Neural cell (in vitro differentiated cells): ENCODE measurements around the gene GPR26. TPM values are rescaled to one million over a fixed set of nuclear protein-coding genes. Genes with fewer than 3 reads are reported as not detected.

ENCODE experiments used
- H2AFZ ChIP-seq: fragments of 200-600, 300-800 bp; sonication (generic), shearing (Covaris generic); 2 replicates; pipeline ENCODE4 v1.6.0; 2014; ENCODE audit warnings: low read depth, mild to moderate bottlenecking, antibody characterized with exemption, low read length, moderate library complexity
- H3F3A ChIP-seq: fragments of 200-600 bp; shearing (Covaris generic); 2 replicates; pipeline ENCODE4 v1.6.1; 2016; ENCODE audit warnings: mild to moderate bottlenecking, moderate library complexity, mixed read lengths, antibody characterized with exemption, low read length; ENCODE audit not compliant: insufficient read depth, poor library complexity, severe bottlenecking
- H3K27ac ChIP-seq: fragments of 200-600, 300-800 bp; sonication (generic), shearing (Covaris generic); 2 replicates; pipeline ENCODE4 v1.5.1; 2014; ENCODE audit warnings: mild to moderate bottlenecking, low read length, moderate library complexity
- H3K27me3 ChIP-seq: fragments of 300-800, 200-600 bp; sonication (generic), shearing (Covaris generic); 2 replicates; pipeline ENCODE4 v1.6.0; 2014; ENCODE audit warnings: mild to moderate bottlenecking, low read depth, low read length, moderate library complexity; ENCODE audit not compliant: insufficient read depth
- H3K36me3 ChIP-seq: fragments of 300-800, 200-600 bp; sonication (generic), shearing (Covaris generic); 2 replicates; pipeline ENCODE4 v1.5.1; 2014; ENCODE audit warnings: mild to moderate bottlenecking, antibody characterized with exemption, low read length, moderate library complexity; ENCODE audit not compliant: insufficient read depth
- H3K4me2 ChIP-seq: fragments of 300-800, 200-600 bp; sonication (generic), shearing (Covaris generic); 2 replicates; pipeline ENCODE4 v1.6.0; 2014; ENCODE audit warnings: mild to moderate bottlenecking, low read length
- H3K4me3 ChIP-seq: fragments of 300-800, 200-600 bp; sonication (generic), shearing (Covaris generic); 2 replicates; pipeline ENCODE4 v1.5.1; 2014; ENCODE audit warnings: mild to moderate bottlenecking, low read length, moderate library complexity
- H3K79me2 ChIP-seq: fragments of 200-600 bp; shearing (Covaris generic); replicated peaks from 2 replicates; pipeline ENCODE4 v1.6.0; 2014; ENCODE audit warnings: mild to moderate bottlenecking, low read length, moderate library complexity; ENCODE audit not compliant: insufficient read depth
- H3K9ac ChIP-seq: fragments of 300-800, 200-600 bp; sonication (generic), shearing (Covaris generic); 2 replicates; pipeline ENCODE4 v1.6.1; 2016; ENCODE audit warnings: mild to moderate bottlenecking, low read length, mixed read lengths
- H3K9me2 ChIP-seq: fragments of 200-600 bp; shearing (Covaris generic); 2 replicates; pipeline ENCODE4 v1.6.1; 2016; ENCODE audit warnings: mild to moderate bottlenecking, low read length, mixed read lengths; ENCODE audit not compliant: insufficient read depth
- H3K9me3 ChIP-seq: fragments of 200-600, 300-800 bp; sonication (generic), shearing (Covaris generic); 2 replicates; pipeline ENCODE4 v1.6.1; 2016; ENCODE audit warnings: mild to moderate bottlenecking, mixed run types, low read length, moderate library complexity, mixed read lengths
- H4K20me1 ChIP-seq: fragments of 200-600 bp; shearing (Covaris generic); 2 replicates; pipeline ENCODE4 v1.6.1; 2016; ENCODE audit warnings: mild to moderate bottlenecking, mixed run types; ENCODE audit not compliant: insufficient read depth
- CTCF ChIP-seq: fragments of 450-650 bp; IDR thresholded peaks from 2 replicates; pipeline ENCODE4 v1.5.1; 2014; ENCODE audit warnings: antibody characterized with exemption, mild to moderate bottlenecking, moderate library complexity; ENCODE audit not compliant: poor library complexity, severe bottlenecking
- EP300 ChIP-seq: fragments of 450-650 bp; conservative IDR thresholded peaks from 2 replicates; pipeline ENCODE4 v1.6.1; 2014; ENCODE audit warnings: antibody characterized with exemption, mild to moderate bottlenecking, moderate library complexity; ENCODE audit not compliant: poor library complexity, severe bottlenecking
- EZH2 ChIP-seq: fragments of 200-600, 300-800 bp; shearing (Covaris generic), sonication (generic); IDR thresholded peaks from 2 replicates; pipeline ENCODE4 v1.6.1; 2014; ENCODE audit warnings: antibody characterized with exemption, low read length, borderline replicate concordance, mild to moderate bottlenecking; ENCODE audit not compliant: insufficient read depth, poor library complexity, severe bottlenecking
- MXI1 ChIP-seq: fragments of 450-650 bp; conservative IDR thresholded peaks from 2 replicates; pipeline ENCODE4 v1.6.1; 2014; ENCODE audit warnings: antibody characterized with exemption, mild to moderate bottlenecking; ENCODE audit not compliant: poor library complexity, severe bottlenecking
- POLR2AphosphoS5 ChIP-seq: IDR thresholded peaks from 2 replicates; pipeline ENCODE4 v1.6.1; 2012
- RAD21 ChIP-seq: fragments of 450-650 bp; conservative IDR thresholded peaks from 2 replicates; pipeline ENCODE4 v1.6.1; 2014; ENCODE audit warnings: antibody characterized with exemption, mild to moderate bottlenecking, moderate library complexity
- REST ChIP-seq: IDR thresholded peaks from 2 replicates; pipeline ENCODE4 v1.6.1; 2012; ENCODE audit warnings: borderline replicate concordance
- SMC3 ChIP-seq: fragments of 450-650 bp; conservative IDR thresholded peaks from 2 replicates; pipeline ENCODE4 v1.6.1; 2014; ENCODE audit warnings: antibody characterized with exemption, mild to moderate bottlenecking, moderate library complexity; ENCODE audit not compliant: poor library complexity
- TAF1 ChIP-seq: IDR thresholded peaks from 2 replicates; pipeline ENCODE4 v1.6.1; 2012; ENCODE audit warnings: low read depth
- polyA plus RNA-seq: library from polyadenylated mRNA; depleted of rRNA; stranded (reverse); fragments of >200 nt; gene quantifications from 2 replicates; pipeline ENCODE4 v1.2.3, GENCODE V29; 2014

Gene GPR26
- polyA plus RNA-seq, 1 donor from 2014 or later: 8.1 TPM

GRCh38 chr10:123689880-123690279 lies 23.7 kb downstream of the GPR26 start:
- H3K9ac ChIP-seq: no peak overlapping the region
- no peak overlapping the region for H2AFZ ChIP-seq
- H3K27me3 ChIP-seq: no peaks in the 10 kb centered on the region
- H3K4me2 ChIP-seq: no peak overlapping the region
- H3K79me2 ChIP-seq: no peaks in the 10 kb centered on the region
- no peak overlapping the region for H3K4me3 ChIP-seq
- H3K36me3 ChIP-seq: no peaks in the 10 kb centered on the region
- H3K27ac ChIP-seq: no peak overlapping the region
- no peak for TF ChIP-seq EZH2
- TF ChIP-seq CTCF: no peak
- TF ChIP-seq REST: no peak
- no peak for TF ChIP-seq RAD21
- TF ChIP-seq MXI1: no peak
- TF ChIP-seq TAF1: no peak
- TF ChIP-seq POLR2AphosphoS5: no peak
- TF ChIP-seq SMC3: no peak
- TF ChIP-seq EP300: no peak
- H3K9me3 ChIP-seq: no peaks in the 10 kb centered on the region
- H3K9me2 ChIP-seq: no peaks in the 10 kb centered on the region
- no peaks in the 10 kb centered on the region for H3F3A ChIP-seq
- no peaks in the 10 kb centered on the region for H4K20me1 ChIP-seq

DNA sequence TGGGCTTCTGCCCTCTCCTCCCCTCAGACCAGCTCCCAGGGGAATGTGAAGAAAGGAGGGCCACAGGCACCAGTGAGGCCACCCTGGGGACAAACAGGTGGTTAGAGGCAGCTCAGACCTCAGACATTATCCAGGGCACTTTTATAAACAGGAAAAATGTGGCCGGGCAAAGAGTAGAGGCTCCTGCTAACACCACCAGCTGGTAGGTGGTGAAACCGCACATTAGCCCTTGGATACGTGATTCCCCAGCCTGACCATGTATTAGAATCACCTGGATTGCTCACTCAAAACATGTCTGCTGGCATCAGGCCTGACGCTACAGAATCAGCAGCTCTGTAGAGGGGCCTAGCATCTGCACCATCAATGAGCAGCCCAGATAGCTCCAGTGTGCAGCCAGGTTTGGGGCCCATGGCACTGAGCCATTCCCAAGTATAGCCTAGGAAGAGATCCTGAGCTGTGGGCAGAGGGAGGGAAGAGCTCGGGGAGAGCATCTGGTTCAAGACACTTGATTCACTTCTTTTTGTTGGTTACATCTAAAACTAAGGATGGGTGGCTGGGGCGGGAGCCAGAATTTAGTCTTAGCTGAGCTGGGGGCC lies 37.1 kb downstream of the GPR26 start:
- Histone ChIP-seq H3K79me2 (no peaks in the 10 kb centered on the region), H4K20me1 (no peaks in the 10 kb centered on the region), H3K9me2 (no peaks in the 10 kb centered on the region), H3K9ac (no peak overlapping the region), H3F3A (no peaks in the 10 kb centered on the region), H2AFZ (no peak overlapping the region), H3K4me3 (no peak overlapping the region), H3K27me3 (no peaks in the 10 kb centered on the region), H3K9me3 (no peaks in the 10 kb centered on the region), H3K36me3 (no peaks in the 10 kb centered on the region), H3K4me2 (no peak overlapping the region), H3K27ac (no peak overlapping the region)
- no peak for TF ChIP-seq EP300
- no peak for TF ChIP-seq POLR2AphosphoS5
- TF ChIP-seq REST: no peak
- no peak for TF ChIP-seq SMC3
- TF ChIP-seq RAD21: no peak
- TF ChIP-seq MXI1: no peak
- TF ChIP-seq EZH2: no peak
